K562 (cell line): ENCODE results near the gene EPHB3. TPM values are rescaled to one million over a fixed set of nuclear protein-coding genes. Genes with fewer than 3 reads are reported as not detected.

Source experiments
- ATAC-seq: fragments of 200-7000 bp; cut with Tn5 transposase; 3 replicates; pipeline ENCODE4 v1.9.1; 2020; ENCODE audit warnings: moderate library complexity
- BruUV-seq: library from RNA; stranded (reverse); fragments of 400-500 nt; replicated peaks from 2 replicates; lab custom pipeline; 2021; lab: Mats Ljungman, UMichigan
- CTCF ChIA-PET: fragments of 300-600 bp; formaldehyde crosslinking; extraction: SDS; loops from one replicate; lab custom pipeline; 2021; ENCODE audit warnings: low intra/inter-chr PET ratio; lab: Yijun Ruan, JAX
- POLR2A ChIA-PET: fragments of 300-600, 350-650 bp; sonication (Branson Sonifier 250); formaldehyde crosslinking; extraction: SDS; loops from one replicate; lab custom pipeline; 2021; ENCODE audit warnings: antibody characterized with exemption, inconsistent platforms; lab: Yijun Ruan, JAX
- DNase-seq, 4 experiments: peaks; one replicate each; pipeline versions ENCODE4 v3.0.0 to v3.0.0-alpha.2; 2011 to 2018; ENCODE audit warnings: low spot score in 3 of 4, mixed read lengths in 3 of 4; ENCODE audit errors: extremely low read depth in 1 of 4
- FAIRE-seq: peaks from 2 replicates; lab custom pipeline; 2011; peaks lifted over from hg19 to GRCh38; lab: Jason Lieb, UNC
- H2AFZ ChIP-seq: 2 replicates; pipeline ENCODE4 v1.6.0; 2011; ENCODE audit warnings: low read depth, low read length, control low read depth, inconsistent platforms
- H3K27ac ChIP-seq: fragments of 200-600 bp; 3 replicates; pipeline ENCODE4 v1.8.0; 2011; ENCODE audit warnings: low read depth, mild to moderate bottlenecking, control low read depth, inconsistent platforms, low read length, moderate library complexity, mixed read lengths; ENCODE audit errors: extremely low read depth
- H3K27me3 ChIP-seq, 2 experiments: fragments of 300-600 bp in 1 of 2; 2 replicates in 1 of 2; 3 replicates in 1 of 2; pipeline versions ENCODE4 v1.6.0 to v1.8.0; 2011; ENCODE audit warnings: inconsistent platforms in 2 of 2, low read length in 2 of 2, mild to moderate bottlenecking in 1 of 2, mixed read lengths in 1 of 2, moderate library complexity in 1 of 2; ENCODE audit not compliant: control insufficient read depth in 2 of 2, insufficient read depth in 2 of 2
- H3K36me3 ChIP-seq: fragments of 300-600 bp; 3 replicates; pipeline ENCODE4 v1.8.0; 2011; ENCODE audit warnings: mild to moderate bottlenecking, low read length, inconsistent platforms; ENCODE audit not compliant: control insufficient read depth, insufficient read depth
- H3K4me1 ChIP-seq, 2 experiments: fragments of 200-600 bp in 1 of 2; replicated peaks in 1 of 2; 2 replicates in 1 of 2; 3 replicates in 1 of 2; pipeline versions ENCODE4 v1.5.1 to v1.8.0; 2011; ENCODE audit warnings: inconsistent platforms in 2 of 2, low read length in 2 of 2, mild to moderate bottlenecking in 1 of 2, mixed read lengths in 1 of 2, moderate library complexity in 1 of 2; ENCODE audit not compliant: control insufficient read depth in 2 of 2, insufficient read depth in 2 of 2
- H3K4me2 ChIP-seq: 2 replicates; pipeline ENCODE4 v1.6.1; 2011; ENCODE audit warnings: low read length, control low read depth, inconsistent platforms, mixed read lengths; ENCODE audit not compliant: insufficient read depth
- H3K4me3 ChIP-seq: fragments of 200-600 bp; sonication (generic), shearing (Covaris generic); 2 replicates; pipeline ENCODE4 v1.5.1; 2016; ENCODE audit warnings: control low read depth, inconsistent platforms
- H3K79me2 ChIP-seq: fragments of 200-600 bp; 3 replicates; pipeline ENCODE4 v1.8.0; 2011; ENCODE audit warnings: low read length, inconsistent platforms; ENCODE audit not compliant: control insufficient read depth, insufficient read depth
- H3K9ac ChIP-seq, 2 experiments: 2 replicates each; pipeline versions ENCODE4 v1.6.0 to v1.6.1; 2011; ENCODE audit warnings: low read depth in 2 of 2, low read length in 2 of 2, control low read depth in 1 of 2, inconsistent platforms in 1 of 2, mild to moderate bottlenecking in 1 of 2, mixed read lengths in 1 of 2; ENCODE audit not compliant: insufficient read depth in 1 of 2
- H3K9me1 ChIP-seq: one replicate; pipeline ENCODE4 v1.6.0; 2011; ENCODE audit warnings: inconsistent platforms, mild to moderate bottlenecking, low read length, moderate library complexity; ENCODE audit not compliant: control insufficient read depth, insufficient read depth
- H3K9me3 ChIP-seq: replicated peaks from 2 replicates; pipeline ENCODE4 v1.5.1; 2011; ENCODE audit warnings: low read depth, low read length, inconsistent platforms; ENCODE audit not compliant: control insufficient read depth, insufficient read depth
- H4K20me1 ChIP-seq: replicated peaks from 2 replicates; pipeline ENCODE4 v1.6.1; 2011; ENCODE audit warnings: low read length, inconsistent platforms, mixed read lengths; ENCODE audit not compliant: control insufficient read depth, insufficient read depth
- RBM25 ChIP-seq: fragments of 200-400 bp; formaldehyde crosslinking; IDR thresholded peaks from 2 replicates; pipeline ENCODE4 v1.6.1; 2018; ENCODE audit warnings: low read length, low read depth, moderate library complexity; ENCODE audit not compliant: severe bottlenecking
- ZNF263 ChIP-seq: sonication (generic); formaldehyde crosslinking; IDR thresholded peaks from 2 replicates; pipeline ENCODE4 v1.8.0; 2022; ENCODE audit warnings: mild to moderate bottlenecking, missing genetic modification reagents, borderline replicate concordance
- ZNF696 ChIP-seq: fragments of 250-450 bp; sonication (Bioruptor Pico); conservative IDR thresholded peaks from 2 replicates; pipeline ENCODE4 v1.4.0; 2020; ENCODE audit warnings: mild to moderate bottlenecking, moderate library complexity
- WGBS: fragments of 100-300 bp; shearing (Covaris generic); methylation state at CpG from one replicate; pipeline ENCODE4 v1.1.6; 2016; ENCODE audit warnings: low coverage, mixed read lengths; ENCODE audit not compliant: insufficient coverage; ENCODE audit errors: missing lambda C conversion rate; 5-methylcytosine and 5-hydroxymethylcytosine counted together
- in situ Hi-C: fragments of 300-500 bp; cut with MboI; formaldehyde crosslinking; loops from 4 replicates; pipeline ENCODE4 v1.15.0; 2018; ENCODE audit warnings: inconsistent platforms, mixed read lengths
- intact Hi-C: fragments of 100-400 bp; cut with micrococcal nuclease; formaldehyde crosslinking; loops from 2 replicates; pipeline ENCODE4 v1.14.2; 2022
- polyA plus RNA-seq, 8 experiments: library from polyadenylated mRNA; depleted of rRNA in 4 of 8; stranded (reverse) in 5 of 8; unstranded in 3 of 8; fragments of >200 nt; fragmentation: Nextera tagmentation in 2 of 8; fragmentation: Illumina TruSeq in 1 of 8; extraction: Ambion mirVana in 2 of 8; extraction: Trizol in 1 of 8; gene quantifications; 2 replicates each; pipeline versions ENCODE4 v1.2.1 to v1.2.3, GENCODE V29; 2011 to 2014; ENCODE audit warnings: inconsistent platforms in 1 of 8, missing spikeins in 1 of 8
- total RNA-seq, 7 experiments: library from RNA; depleted of rRNA in 6 of 7; stranded (reverse); fragments of >200 nt in 6 of 7; fragmentation: Illumina TruSeq in 2 of 7; extraction: Trizol in 2 of 7; gene quantifications; 2 replicates each; pipeline versions ENCODE4 v1.2.1 to v1.2.3, GENCODE V29; 2011 to 2021; ENCODE audit warnings: low replicate concordance in 1 of 7
- TF ChIP-seq, protein P1 (sequence below): IDR thresholded peaks from 2 replicates; pipeline ENCODE4 v1.6.1; 2016; ENCODE audit warnings: missing genetic modification characterization, missing compliant biosample characterization

The EPHB3 gene
- total and polyA plus RNA-seq, 9 of the 15 experiments (the other 6 are each of a cell fraction or from before 2014, with no cell fraction given), result not detected

DNA sequence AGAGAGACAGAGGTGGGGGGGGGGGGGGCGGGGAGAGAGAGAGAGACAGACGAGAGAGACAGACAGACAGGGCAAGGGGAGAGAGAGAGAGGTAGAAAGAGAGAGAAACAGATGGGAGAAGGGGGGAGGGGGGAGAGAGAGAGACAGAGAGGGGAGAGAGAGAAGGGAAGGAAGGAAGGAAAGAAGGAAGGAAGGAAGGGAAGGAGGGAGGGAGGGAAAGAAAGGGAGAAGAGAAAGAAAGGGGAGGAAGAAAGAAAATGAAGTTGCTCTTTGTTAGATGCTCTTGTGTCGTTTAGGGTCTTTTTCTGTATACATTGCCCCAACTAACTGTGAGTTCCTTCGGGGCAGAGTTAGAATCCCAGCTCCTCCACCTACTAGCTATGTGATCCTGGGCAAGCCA lies 19.0 kb upstream of the EPHB3 start:
- ATAC-seq (no peak), FAIRE-seq (no peak), DNase-seq (no peak)
- Histone ChIP-seq H4K20me1 (no peaks in the 10 kb centered on the region), H3K27me3 (peaks cover 18 to 48% of the 10 kb centered on the region in 2 experiments; a peak in 3 of 5 replicates), H3K4me1 (peaks cover 0 to 4% of the 10 kb centered on the region in 2 experiments; a peak in 1 of 5 replicates), H2AFZ (no peak overlapping the region), H3K9me1 (no peaks in the 10 kb centered on the region), H3K27ac (no peak overlapping the region), H3K4me3 (no peak overlapping the region), H3K9ac (no peak overlapping the region), H3K79me2 (no peaks in the 10 kb centered on the region), H3K4me2 (no peak overlapping the region), H3K36me3 (no peaks in the 10 kb centered on the region), H3K9me3 (no peaks in the 10 kb centered on the region)
- TF ChIP-seq RBM25 (peak; percentile 66), ZNF696 (CRISPR knock-in tag) (no peak), ZNF263 (0 out of 2 replicates have a peak, but pooled peaks have one; percentile 14)
- TF ChIP-seq, protein P1, sequence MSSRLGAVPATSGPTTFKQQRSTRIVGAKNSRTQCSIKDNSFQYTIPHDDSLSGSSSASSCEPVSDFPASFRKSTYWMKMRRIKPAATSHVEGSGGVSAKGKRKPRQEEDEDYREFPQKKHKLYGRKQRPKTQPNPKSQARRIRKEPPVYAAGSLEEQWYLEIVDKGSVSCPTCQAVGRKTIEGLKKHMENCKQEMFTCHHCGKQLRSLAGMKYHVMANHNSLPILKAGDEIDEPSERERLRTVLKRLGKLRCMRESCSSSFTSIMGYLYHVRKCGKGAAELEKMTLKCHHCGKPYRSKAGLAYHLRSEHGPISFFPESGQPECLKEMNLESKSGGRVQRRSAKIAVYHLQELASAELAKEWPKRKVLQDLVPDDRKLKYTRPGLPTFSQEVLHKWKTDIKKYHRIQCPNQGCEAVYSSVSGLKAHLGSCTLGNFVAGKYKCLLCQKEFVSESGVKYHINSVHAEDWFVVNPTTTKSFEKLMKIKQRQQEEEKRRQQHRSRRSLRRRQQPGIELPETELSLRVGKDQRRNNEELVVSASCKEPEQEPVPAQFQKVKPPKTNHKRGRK, result peak; percentile 31; the same call in 1 of the 2 replicates
- ChIA-PET CTCF (interaction anchor here (2.0 to 3.0 kb wide), 3 partner anchors 74 to 648 kb away, joined by 9 to 26 read pairs (median 12); no protein-coding TSS in a partner anchor), POLR2A (no interaction called here)
- in situ Hi-C loops (no loop called here), intact Hi-C loops (no loop called here)
- WGBS, result 4% methylated on average over 2 of the region's 4 CpGs
- BruUV-seq, result no TSS peak
